ENCODE measurements around the gene OPCML.

The OPCML gene

GRCh38 chr11:132559331-132560036, 972.8 kb downstream of the OPCML start:
- no peak for DNase-seq (ENCODE audit: low read depth in 2 of 2)

GRCh38 chr11:132556316-132556715, 976.0 kb downstream of the OPCML start:
- DNase-seq (ENCODE audit: low read depth in 2 of 2), result no peak

DNA sequence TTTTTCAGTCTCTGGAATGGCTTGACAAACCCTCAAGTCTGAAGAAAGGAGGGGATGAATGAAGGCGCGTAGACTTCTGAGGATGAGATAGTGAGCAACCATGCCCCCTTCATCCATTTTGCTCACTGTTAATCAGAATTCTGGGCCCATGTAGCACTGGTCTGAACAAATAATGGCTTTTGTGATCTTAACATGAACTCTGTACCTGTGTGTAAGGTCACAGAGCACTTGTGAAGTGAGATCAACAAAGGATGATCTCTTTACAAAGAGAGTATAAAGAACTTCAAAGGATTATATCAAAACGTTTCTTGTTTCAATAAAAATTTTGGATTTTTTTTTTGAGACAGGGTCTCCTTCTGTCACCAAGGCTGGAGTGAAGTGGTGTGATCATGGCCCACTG, 976.7 kb downstream of the OPCML start:
- no peak for DNase-seq (ENCODE audit: low read depth in 2 of 2)

GRCh38 chr11:132551016-132551415, 981.3 kb downstream of the OPCML start:
- no peak for DNase-seq (ENCODE audit: low read depth in 2 of 2)

DNA sequence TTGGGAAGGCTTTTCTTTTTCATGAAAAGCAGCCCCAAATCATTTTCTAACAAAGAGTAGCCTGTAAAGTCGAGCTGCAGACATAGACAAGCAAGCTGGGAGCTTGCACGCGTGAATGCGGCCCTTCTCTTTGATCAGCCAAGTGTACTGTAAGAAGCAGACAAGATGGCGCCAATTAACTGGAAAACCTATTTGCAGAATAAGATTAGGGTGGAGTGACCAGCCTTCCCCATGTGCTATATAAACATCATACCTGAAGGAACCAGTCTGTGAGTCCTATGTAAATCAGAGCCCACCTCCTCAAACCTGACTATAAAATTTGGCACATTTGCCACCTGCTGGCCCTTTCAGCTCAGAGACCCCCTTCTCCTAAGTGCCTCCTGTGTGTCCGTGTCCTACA, 982.7 kb downstream of the OPCML start:
- DNase-seq (ENCODE audit: low read depth in 2 of 2), result no peak

DNA sequence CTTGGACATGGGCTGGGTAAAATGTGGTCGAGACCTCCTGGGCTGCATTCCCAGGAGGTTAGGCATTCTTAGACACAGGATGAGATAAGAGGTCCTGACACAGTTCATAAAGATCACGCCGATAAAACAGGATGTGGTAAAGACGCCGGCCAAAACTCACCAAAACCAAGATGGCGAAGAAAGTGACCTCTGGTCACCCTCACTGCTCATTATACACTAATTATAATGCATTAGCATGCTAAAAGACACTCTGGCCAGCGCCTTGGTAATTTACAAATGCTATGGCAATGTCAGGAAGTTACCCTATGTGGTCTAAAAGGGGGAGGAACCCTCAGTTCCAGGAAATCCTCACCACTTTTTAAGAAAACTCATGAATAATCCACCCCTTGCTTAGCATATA, 983.3 kb downstream of the OPCML start:
- DNase-seq (ENCODE audit: low read depth in 2 of 2), result no peak

DNA sequence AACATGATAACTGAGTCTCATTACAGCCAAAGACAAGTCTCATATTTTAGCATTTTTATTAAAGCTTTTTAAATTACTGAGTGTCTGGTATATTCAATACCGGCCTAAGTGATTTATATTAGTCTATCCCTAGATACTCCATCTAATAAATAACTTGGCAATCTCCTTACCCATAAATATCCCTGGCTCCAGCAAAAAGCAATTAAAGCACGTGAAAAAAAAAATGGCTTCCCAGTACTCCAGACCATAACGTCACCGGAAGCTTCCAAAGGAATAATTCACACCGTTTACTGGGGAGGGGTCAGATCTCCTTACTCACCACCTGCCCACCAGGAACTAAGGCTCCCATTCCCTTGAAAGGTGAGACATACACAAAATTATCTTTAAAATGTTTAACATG, 988.3 kb downstream of the OPCML start:
- no peak for DNase-seq (ENCODE audit: low read depth in 2 of 2)

GRCh38 chr11:132541794-132542193, 990.5 kb downstream of the OPCML start:
- no peak for DNase-seq (ENCODE audit: low read depth in 2 of 2)

- DNase-seq (ENCODE audit: low read depth in 2 of 2), result no peak
Observed at GRCh38 chr11:132540581-132540980, 991.7 kb downstream of the OPCML start.

GRCh38 chr11:132539590-132540368, 992.5 kb downstream of the OPCML start:
- no peak for DNase-seq (ENCODE audit: low read depth in 2 of 2)

DNA sequence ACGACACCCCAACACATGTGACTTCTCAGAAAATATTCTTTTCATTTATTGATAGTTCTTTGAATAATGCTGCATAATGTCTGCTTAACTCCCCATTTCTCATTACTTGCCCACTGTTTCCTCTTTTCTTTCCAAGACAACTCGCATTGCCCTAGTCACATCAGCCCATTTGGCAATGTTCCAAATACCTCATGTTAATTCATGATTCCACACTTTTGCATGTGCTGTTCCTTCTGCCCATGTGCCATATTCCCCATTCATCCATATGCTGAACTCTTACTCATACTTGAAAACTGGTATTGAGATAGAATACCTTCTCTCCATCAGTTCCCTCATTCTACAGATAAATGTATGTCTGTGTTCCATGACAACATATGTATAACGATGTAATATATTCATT, 993.7 kb downstream of the OPCML start:
- no peak for DNase-seq (ENCODE audit: low read depth in 2 of 2)

DNA sequence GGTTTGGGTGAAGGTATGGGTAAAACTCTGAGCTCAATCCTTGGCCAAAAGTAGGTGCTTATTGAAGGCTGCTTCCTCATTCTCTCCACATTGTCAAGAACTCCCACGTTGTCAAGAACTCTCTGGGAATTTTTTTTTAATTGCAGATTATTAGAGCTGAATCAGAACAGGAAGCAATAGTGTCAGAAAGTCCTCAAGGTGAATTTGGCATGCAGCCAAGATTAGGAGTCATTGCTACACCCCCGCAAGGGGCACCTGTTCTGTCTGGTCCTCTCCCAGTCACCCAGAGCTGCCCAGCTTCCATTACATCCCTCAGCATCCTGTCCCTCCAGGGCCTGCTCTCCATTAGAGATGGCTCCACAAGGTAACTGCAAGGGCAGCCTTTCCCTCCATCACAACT, 996.5 kb downstream of the OPCML start:
- no peak for DNase-seq (ENCODE audit: low read depth in 2 of 2)

DNA sequence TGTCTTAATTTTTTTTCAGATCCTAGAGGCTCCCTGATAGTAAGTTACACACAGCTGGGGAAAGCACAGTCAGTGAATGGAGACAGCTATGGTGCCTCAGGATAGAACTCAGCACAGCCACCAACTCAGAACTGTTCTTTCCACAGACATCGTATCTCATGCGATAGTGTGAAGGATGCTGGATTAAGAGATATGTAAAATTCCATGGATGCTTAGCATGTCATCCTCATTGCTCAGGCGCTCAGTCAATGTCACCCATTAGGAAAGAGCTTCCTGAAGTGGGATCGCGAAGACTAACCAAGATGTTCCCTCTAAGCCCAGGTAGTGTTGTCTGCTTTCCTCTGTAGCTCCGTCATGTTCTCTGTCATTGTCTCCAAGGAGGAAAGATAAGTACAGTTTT, 1000.4 kb downstream of the OPCML start:
- no peak for DNase-seq (ENCODE audit: low read depth in 2 of 2)

DNA sequence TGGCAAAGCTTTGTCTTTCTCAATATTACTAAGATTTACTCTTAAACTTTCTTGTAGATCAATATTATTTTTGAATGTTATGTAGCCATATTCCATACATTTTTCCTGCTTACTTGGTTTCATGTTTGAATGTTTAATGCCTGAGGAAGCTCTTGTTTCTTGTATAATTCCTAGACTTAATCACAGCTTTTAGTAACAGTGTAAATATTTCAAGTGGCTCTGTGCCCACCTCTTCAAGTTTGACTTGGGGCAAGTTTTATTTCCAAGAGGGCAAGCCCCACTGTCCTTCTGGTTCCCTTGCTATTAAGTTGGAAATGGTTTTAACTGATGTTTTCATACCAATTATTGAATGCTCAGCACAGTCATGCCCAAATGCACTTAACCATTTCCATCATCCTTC, 1004.1 kb downstream of the OPCML start:
- DNase-seq (ENCODE audit: low read depth in 2 of 2), result no peak

DNA sequence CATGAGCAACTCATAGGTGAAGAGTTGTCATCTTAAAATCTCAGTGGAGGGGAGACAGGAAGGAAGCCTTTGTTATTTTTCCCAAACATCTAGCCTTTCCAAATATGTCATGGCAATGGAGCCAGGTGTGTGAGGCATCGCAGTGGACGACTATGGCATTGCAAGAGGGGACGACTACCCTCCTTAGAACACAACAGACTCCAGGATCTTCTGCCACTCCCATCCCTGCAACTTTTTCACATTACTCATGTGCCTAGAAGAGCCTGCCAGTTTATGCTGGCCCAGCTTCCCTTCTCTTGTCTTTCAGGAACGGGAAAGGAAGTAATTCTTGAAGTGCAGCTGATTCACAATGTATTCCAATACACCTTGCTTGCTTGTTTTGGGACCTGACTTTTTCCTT, 1008.4 kb downstream of the OPCML start:
- DNase-seq (ENCODE audit: low read depth in 2 of 2), result no peak

DNA sequence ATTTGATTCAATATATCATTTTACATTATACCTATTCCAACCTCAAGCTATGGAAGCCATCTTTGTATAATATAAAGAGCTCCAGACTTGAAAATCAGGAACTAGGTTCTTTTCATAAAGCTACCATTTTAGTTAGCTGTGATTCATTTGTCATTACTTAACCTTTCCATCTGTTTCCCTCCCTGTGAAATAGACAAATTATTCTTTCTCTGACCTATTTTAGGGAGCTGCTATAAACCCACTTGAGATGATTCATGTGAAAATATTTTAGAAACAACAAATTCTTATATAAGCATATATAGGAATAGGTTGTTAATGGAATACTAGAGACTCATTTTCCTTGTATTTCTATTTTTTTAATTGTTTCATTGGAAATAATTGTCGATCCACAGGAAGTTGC, 1012.1 kb downstream of the OPCML start:
- DNase-seq (ENCODE audit: low read depth in 2 of 2), result no peak

- no peak for DNase-seq (ENCODE audit: low read depth in 2 of 2)
Observed at GRCh38 chr11:132519241-132519815, 1013.0 kb downstream of the OPCML start.

DNA sequence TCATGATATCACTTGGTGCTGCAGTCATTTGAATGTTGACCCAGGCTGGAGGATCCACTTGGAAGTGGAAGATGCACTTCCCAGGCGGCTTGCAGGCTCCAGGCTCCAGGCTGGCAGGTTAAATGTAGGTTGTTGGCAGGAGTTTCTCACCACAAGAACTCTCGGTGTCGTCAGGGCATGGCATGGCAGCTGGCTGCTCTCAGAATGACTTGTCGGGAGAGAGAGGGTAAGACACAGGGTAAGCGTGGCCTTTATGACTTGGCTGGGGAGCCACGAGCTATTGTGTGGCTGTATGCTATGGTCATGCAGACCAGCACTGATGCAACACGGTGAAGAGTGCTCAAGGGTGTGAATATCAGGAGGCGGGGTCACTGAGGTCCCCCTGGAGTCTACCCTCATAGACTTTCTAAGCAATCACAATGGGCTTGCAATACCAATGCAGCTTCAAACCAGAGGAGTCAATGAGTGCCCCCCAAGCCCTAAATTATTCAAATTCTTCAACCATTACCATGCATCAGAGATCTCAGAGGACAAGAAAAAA, 1027.7 kb downstream of the OPCML start:
- DNase-seq (ENCODE audit: low read depth in 2 of 2), result no peak

GRCh38 chr11:132501356-132501755, 1030.9 kb downstream of the OPCML start:
- no peak for DNase-seq (ENCODE audit: low read depth in 2 of 2)

DNA sequence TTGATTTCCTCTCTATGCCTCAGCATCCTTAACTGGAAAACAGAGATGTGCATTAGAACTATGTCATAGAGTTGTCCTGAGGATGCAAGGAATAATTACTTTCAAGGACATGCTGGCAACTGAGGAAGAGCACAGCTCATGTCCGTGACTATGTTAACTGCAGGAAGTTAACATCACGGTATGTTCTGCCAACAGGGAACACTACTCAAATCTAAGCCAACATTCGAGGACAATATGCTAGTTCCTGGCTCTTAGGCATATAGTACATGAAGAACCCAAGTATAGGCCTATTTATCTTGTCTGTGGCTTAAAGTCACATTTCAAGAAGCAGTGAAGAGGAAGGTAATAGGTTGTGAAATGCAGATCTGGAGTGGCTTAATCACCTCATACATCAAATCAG, 1032.6 kb downstream of the OPCML start:
- DNase-seq (ENCODE audit: low read depth in 2 of 2), result no peak

GRCh38 chr11:132496341-132496740, 1036.0 kb downstream of the OPCML start:
- DNase-seq (ENCODE audit: low read depth in 2 of 2), result no peak

GRCh38 chr11:132493801-132494200, 1038.5 kb downstream of the OPCML start:
- DNase-seq (ENCODE audit: low read depth in 2 of 2), result no peak

- no peak for DNase-seq (ENCODE audit: low read depth in 2 of 2)
Observed at GRCh38 chr11:132490978-132491377, 1041.3 kb downstream of the OPCML start.
